Tibial nerve (tissue), 4 donors: ENCODE measurements around the gene CPNE2. TPM values are rescaled to one million over a fixed set of nuclear protein-coding genes. Genes with fewer than 3 reads are reported as not detected.
A peak's percentile ranks its signal among the peaks of the same experiment; 100 is the strongest.

ENCODE experiments used
- DNase-seq, 2 donors: peaks; one replicate each; pipeline ENCODE4 v3.0.0-alpha.2; 2019; ENCODE audit warnings: low spot score in 2 of 2
- H3K27ac ChIP-seq, 4 donors: fragments of 200-600 bp; sonication (generic) in 3 of 4; one replicate each; pipeline ENCODE4 v1.5.1; 2017 to 2019; ENCODE audit warnings: mild to moderate bottlenecking in 1 of 4
- H3K27me3 ChIP-seq, 2 donors: fragments of 200-600 bp; sonication (generic) in 1 of 2; one replicate each; pipeline versions ENCODE4 v1.5.1 to v1.6.0; 2017 to 2019
- H3K36me3 ChIP-seq, 3 donors: fragments of 200-600 bp; sonication (generic); one replicate each; pipeline ENCODE4 v1.5.1; 2018 to 2019
- H3K4me1 ChIP-seq, 4 donors: fragments of 200-600 bp; sonication (generic) in 3 of 4; one replicate each; pipeline ENCODE4 v1.5.1; 2017 to 2019
- H3K4me3 ChIP-seq, 4 donors: fragments of 200-600 bp; sonication (generic) in 3 of 4; one replicate each; pipeline ENCODE4 v1.5.1; 2017 to 2019; ENCODE audit warnings: mild to moderate bottlenecking in 1 of 4, moderate library complexity in 1 of 4
- H3K9me3 ChIP-seq, 4 donors: fragments of 200-600 bp; sonication (generic) in 3 of 4; one replicate each; pipeline ENCODE4 v1.5.1; 2017 to 2019
- EP300 ChIP-seq, 2 donors: sonication (generic); formaldehyde crosslinking; IDR thresholded peaks; one replicate each; pipeline ENCODE4 v1.6.1; 2017; ENCODE audit warnings: antibody characterized with exemption in 2 of 2, mild to moderate bottlenecking in 1 of 2
- POLR2A ChIP-seq, 2 donors: fragments of 450-650 bp; IDR thresholded peaks; one replicate each; pipeline ENCODE4 v1.6.1; 2017; ENCODE audit warnings: antibody characterized with exemption in 2 of 2, mild to moderate bottlenecking in 2 of 2, moderate library complexity in 2 of 2
- WGBS, 2 donors: methylation state at CpG; one replicate each; pipeline ENCODE4 v1.1.5; 2018; 5-methylcytosine and 5-hydroxymethylcytosine counted together
- total RNA-seq, 4 donors: library from RNA; depleted of rRNA; stranded (reverse); fragments of >200 nt; gene quantifications; one replicate each; pipeline ENCODE4 v1.1.0, GENCODE V29; 2016
- TF ChIP-seq, protein P1 (sequence below), 5 experiments: fragments of 200-600 bp in 3 of 5; fragments of 450-650 bp in 2 of 5; sonication (generic) in 3 of 5; IDR thresholded peaks; one replicate each; pipeline ENCODE4 v1.5.1; 2016 to 2019; ENCODE audit warnings: antibody characterized with exemption in 5 of 5, mild to moderate bottlenecking in 3 of 5, moderate library complexity in 2 of 5

CPNE2 gene
- total RNA-seq, 4 donors from 2014 or later: 32.7 to 58.8 (median 46.0) TPM

DNA sequence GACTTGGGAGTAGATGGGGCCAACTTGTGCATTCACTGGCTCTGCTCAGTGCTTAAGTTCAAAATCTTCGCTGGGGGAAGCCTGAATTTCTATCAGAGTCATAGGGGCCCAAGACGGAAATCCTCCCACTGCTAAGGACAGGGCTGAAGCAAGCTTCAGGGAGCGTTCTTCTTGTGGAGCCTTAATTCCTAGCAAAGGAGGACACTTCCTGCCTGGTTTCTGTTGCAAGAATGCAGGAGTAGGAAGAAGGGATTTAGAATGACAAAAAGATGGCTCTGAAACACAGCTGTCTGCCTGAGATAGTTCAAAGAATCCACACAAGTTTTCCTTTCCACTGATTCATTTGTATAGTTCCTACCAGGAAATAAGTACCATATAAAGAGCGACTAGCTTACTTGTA is 67.1 kb downstream of the CPNE2 start:
- peaks cover 0 to 84% (median 7%) of the 10 kb centered on the region in 3 donors for H3K36me3 ChIP-seq
- DNase-seq: no peak
- WGBS, 2 donors: 80 to 84% methylated on average over 4 of the region's 4 CpGs
- no peaks in the 10 kb centered on the region for H3K27me3 ChIP-seq
- H3K4me1 ChIP-seq: peaks cover 0 to 3% (median 0%) of the 10 kb centered on the region in 4 donors
- H3K4me3 ChIP-seq: no peak overlapping the region
- TF ChIP-seq, protein P1, sequence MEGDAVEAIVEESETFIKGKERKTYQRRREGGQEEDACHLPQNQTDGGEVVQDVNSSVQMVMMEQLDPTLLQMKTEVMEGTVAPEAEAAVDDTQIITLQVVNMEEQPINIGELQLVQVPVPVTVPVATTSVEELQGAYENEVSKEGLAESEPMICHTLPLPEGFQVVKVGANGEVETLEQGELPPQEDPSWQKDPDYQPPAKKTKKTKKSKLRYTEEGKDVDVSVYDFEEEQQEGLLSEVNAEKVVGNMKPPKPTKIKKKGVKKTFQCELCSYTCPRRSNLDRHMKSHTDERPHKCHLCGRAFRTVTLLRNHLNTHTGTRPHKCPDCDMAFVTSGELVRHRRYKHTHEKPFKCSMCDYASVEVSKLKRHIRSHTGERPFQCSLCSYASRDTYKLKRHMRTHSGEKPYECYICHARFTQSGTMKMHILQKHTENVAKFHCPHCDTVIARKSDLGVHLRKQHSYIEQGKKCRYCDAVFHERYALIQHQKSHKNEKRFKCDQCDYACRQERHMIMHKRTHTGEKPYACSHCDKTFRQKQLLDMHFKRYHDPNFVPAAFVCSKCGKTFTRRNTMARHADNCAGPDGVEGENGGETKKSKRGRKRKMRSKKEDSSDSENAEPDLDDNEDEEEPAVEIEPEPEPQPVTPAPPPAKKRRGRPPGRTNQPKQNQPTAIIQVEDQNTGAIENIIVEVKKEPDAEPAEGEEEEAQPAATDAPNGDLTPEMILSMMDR (IDR thresholded peaks at IDR 0.05): no peak
- TF ChIP-seq EP300 (IDR thresholded peaks at IDR 0.05) (no peak), POLR2A (IDR thresholded peaks at IDR 0.05) (no peak)
- H3K27ac ChIP-seq: no peak overlapping the region
- no peaks in the 10 kb centered on the region for H3K9me3 ChIP-seq

DNA sequence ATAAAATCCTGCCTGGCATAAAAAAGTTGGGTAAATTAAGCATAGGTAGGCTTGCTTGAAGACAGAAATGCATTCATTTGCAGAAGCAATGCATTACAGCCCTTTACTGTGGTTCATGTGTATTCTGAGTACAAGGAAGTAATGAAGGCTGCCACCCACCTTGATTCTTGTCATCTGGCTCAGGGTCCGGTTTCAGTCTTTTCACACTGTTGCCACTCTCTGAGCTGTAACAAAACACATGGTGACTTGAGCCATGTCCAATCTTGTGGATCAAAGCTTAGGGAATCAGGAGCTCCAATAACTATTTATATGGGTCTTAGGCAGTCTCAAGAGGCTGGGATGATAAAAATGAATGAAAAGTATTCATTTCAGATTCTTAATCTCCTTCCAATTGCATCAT is 71.5 kb downstream of the CPNE2 start:
- WGBS, 2 donors: 48 to 62% methylated on average over 1 of the region's 1 CpG
- TF ChIP-seq, protein P1 (IDR thresholded peaks at IDR 0.05): no peak
- TF ChIP-seq EP300 (IDR thresholded peaks at IDR 0.05) (no peak), POLR2A (IDR thresholded peaks at IDR 0.05) (no peak)
- H3K4me3 ChIP-seq: no peak overlapping the region
- H3K27ac ChIP-seq: no peak overlapping the region
- H3K9me3 ChIP-seq: no peaks in the 10 kb centered on the region
- peaks cover 0 to 36% (median 5%) of the 10 kb centered on the region in 4 donors for H3K4me1 ChIP-seq
- no peak for DNase-seq
- H3K36me3 ChIP-seq: peaks cover 0 to 62% (median 0%) of the 10 kb centered on the region in 3 donors
- H3K27me3 ChIP-seq: no peaks in the 10 kb centered on the region

DNA sequence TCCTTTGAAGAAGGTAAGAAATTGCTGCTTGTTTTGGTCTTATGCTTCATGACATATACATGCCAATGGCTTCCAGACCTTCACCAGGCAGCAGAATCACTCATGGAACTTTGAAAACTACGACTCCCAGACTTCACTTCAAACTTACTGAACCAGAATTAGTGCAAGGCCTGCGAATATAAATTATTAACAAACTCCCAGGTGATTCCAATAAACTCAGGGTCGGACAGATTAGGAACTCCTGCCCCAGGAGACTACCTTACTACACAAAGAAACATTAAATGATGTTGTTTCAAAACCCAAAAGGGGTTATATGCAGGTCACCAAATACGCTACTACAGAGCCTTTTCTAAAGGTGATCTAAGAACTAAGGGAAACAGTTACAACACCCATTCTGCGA is 73.1 kb downstream of the CPNE2 start:
- 73 to 79% methylated on average over 5 of the region's 5 CpGs for WGBS, 2 donors
- no peak overlapping the region for H3K27ac ChIP-seq
- H3K9me3 ChIP-seq: no peaks in the 10 kb centered on the region
- H3K4me1 ChIP-seq: peaks cover 0 to 36% (median 5%) of the 10 kb centered on the region in 4 donors
- no peak overlapping the region for H3K4me3 ChIP-seq
- peaks cover 0 to 62% (median 0%) of the 10 kb centered on the region in 3 donors for H3K36me3 ChIP-seq
- H3K27me3 ChIP-seq: no peaks in the 10 kb centered on the region
- DNase-seq: no peak
- TF ChIP-seq EP300 (IDR thresholded peaks at IDR 0.05) (no peak), POLR2A (IDR thresholded peaks at IDR 0.05) (no peak)
- TF ChIP-seq, protein P1 (IDR thresholded peaks at IDR 0.05): no peak

DNA sequence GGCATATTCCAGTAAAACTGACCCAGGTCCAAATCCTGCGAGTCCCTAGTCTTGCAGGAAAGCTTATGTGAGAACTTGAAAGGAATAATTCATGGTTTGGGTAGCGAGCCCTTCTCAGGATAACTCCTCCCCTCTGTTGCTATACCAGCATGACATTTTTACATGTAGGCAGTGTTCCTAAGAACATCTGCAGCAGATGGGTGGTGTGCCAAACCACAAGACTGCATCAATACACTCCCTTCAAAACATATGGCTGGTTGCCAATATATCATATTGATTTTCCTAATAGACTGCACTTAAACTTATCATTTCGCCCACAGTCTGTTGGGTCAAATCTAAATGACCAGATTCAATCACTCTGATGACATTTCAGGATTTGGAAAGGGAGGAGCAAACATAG is 73.6 kb downstream of the CPNE2 start:
- H3K4me1 ChIP-seq: peaks cover 0 to 33% (median 5%) of the 10 kb centered on the region in 4 donors
- H3K9me3 ChIP-seq: no peaks in the 10 kb centered on the region
- TF ChIP-seq POLR2A (IDR thresholded peaks at IDR 0.05): no peak
- TF ChIP-seq, protein P1 (IDR thresholded peaks at IDR 0.05): no peak
- TF ChIP-seq EP300 (IDR thresholded peaks at IDR 0.05): no peak
- H3K36me3 ChIP-seq: peaks cover 0 to 67% (median 4%) of the 10 kb centered on the region in 3 donors
- no peak overlapping the region for H3K4me3 ChIP-seq
- 59% methylated on average over 3 of the region's 3 CpGs for WGBS, 2 donors
- H3K27ac ChIP-seq: no peak overlapping the region
- no peak for DNase-seq
- no peaks in the 10 kb centered on the region for H3K27me3 ChIP-seq

DNA sequence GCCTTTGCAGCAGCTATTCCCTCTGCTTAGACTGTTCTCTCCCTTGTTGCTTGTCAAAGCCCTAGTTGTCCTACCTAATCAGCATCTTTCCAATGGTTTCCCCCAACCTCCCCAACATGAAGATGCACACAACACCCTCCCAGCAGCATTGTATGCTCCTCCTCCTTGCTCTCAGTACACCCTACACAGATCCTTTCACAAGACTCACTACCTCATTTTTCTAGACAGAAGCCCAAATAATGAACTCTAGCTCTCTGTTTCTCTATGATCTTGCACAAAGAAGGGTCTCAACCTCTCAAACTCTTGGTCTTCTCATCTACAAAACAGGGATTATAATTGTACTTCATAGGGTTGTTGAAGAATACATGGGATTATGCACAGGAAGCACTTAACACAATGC is 74.1 kb downstream of the CPNE2 start:
- Histone ChIP-seq H3K4me1 (peaks cover 0 to 33% (median 5%) of the 10 kb centered on the region in 4 donors), H3K9me3 (no peaks in the 10 kb centered on the region), H3K4me3 (no peak overlapping the region), H3K27me3 (no peaks in the 10 kb centered on the region), H3K27ac (peak overlapping the region in 2 of 4 donors; percentile 69 to 75), H3K36me3 (peaks cover 0 to 69% (median 9%) of the 10 kb centered on the region in 3 donors)
- TF ChIP-seq EP300 (IDR thresholded peaks at IDR 0.05): no peak
- TF ChIP-seq POLR2A (IDR thresholded peaks at IDR 0.05): no peak
- TF ChIP-seq, protein P1 (IDR thresholded peaks at IDR 0.05): no peak
- no peak for DNase-seq
